Left lung (tissue), 10 donors: ENCODE data around the gene ASXL1. TPM values are rescaled to one million over a fixed set of nuclear protein-coding genes. Genes with fewer than 3 reads are reported as not detected.

ENCODE experiments used
- ATAC-seq: fragments of 200-7000 bp; cut with Tn5 transposase; one replicate; pipeline ENCODE4 v1.9.1; 2020; ENCODE audit warnings: moderate library complexity
- DNase-seq, 4 donors: peaks; one replicate each; pipeline ENCODE4 v3.0.0-alpha.2; 2013 to 2020
- H3K27ac ChIP-seq, 2 donors: fragments of 200-600 bp; sonication (generic) in 1 of 2; one replicate each; pipeline versions ENCODE4 v1.5.0 to v1.8.0; 2020 to 2021
- H3K27me3 ChIP-seq, 2 donors: fragments of 200-600 bp; sonication (generic) in 1 of 2; one replicate each; pipeline versions ENCODE4 v1.5.0 to v1.8.0; 2020 to 2021
- H3K36me3 ChIP-seq, 2 donors: fragments of 200-600 bp; sonication (generic) in 1 of 2; one replicate each; pipeline versions ENCODE4 v1.5.0 to v1.8.0; 2020 to 2021
- H3K4me1 ChIP-seq, 2 donors: fragments of 200-600 bp; one replicate each; pipeline ENCODE4 v1.8.0; 2021
- H3K4me3 ChIP-seq, 2 donors: fragments of 200-600 bp; sonication (generic) in 1 of 2; one replicate each; pipeline versions ENCODE4 v1.5.0 to v1.8.0; 2020 to 2021; ENCODE audit warnings: mild to moderate bottlenecking in 1 of 2
- H3K9me3 ChIP-seq, 2 donors: fragments of 200-600 bp; sonication (generic) in 1 of 2; one replicate each; pipeline versions ENCODE4 v1.5.0 to v1.8.0; 2020 to 2021
- CTCF ChIP-seq, 2 donors: fragments of 200-600 bp; sonication (generic) in 1 of 2; IDR thresholded peaks; one replicate each; pipeline versions ENCODE4 v1.5.0 to v1.8.0; 2021; ENCODE audit warnings: antibody characterized with exemption in 2 of 2
- intact Hi-C, 2 donors: fragments of 100-400 bp; cut with DNase I; formaldehyde crosslinking; loops; one replicate each; pipeline versions ENCODE4 v1.11.2 to v1.14.2; 2022
- polyA plus RNA-seq, 6 donors: library from polyadenylated mRNA; unstranded; fragments of 120-200 nt; gene quantifications; one replicate each; pipeline ENCODE4 v1.2.1, GENCODE V29; 2013; ENCODE audit not compliant: insufficient read length in 6 of 6
- total RNA-seq, 2 donors: library from RNA; stranded (reverse); fragmentation: NEBNext Ultra II Directional; extraction: Animal tissue kit (Norgen Biotek cat#: 25700); gene quantifications; one replicate each; pipeline ENCODE4 v1.2.1, GENCODE V29; 2021
- donor health status: DM: no; HTN: yes; CAD: no.
- donor health status: DM: no; HTN: no; CAD: no.

ASXL1 gene
- total and polyA plus RNA-seq, 8 donors = 51.1 to 90.0 (median 81.1) TPM

- ATAC-seq (no peak), DNase-seq (no peak)
- no peaks in the 10 kb centered on the region for H3K27me3 ChIP-seq
- intact Hi-C loops = no loop called here
- no peak overlapping the region for H3K27ac ChIP-seq
- H3K4me1 ChIP-seq = peaks cover 0 to 30% of the 10 kb centered on the region in 2 donors
- TF ChIP-seq CTCF (IDR thresholded peaks at IDR 0.05) = no peak
- H3K36me3 ChIP-seq = peaks cover 0 to 21% of the 10 kb centered on the region in 2 donors
- H3K4me3 ChIP-seq = no peak overlapping the region
- no peaks in the 10 kb centered on the region for H3K9me3 ChIP-seq
These were observed 32.9 kb downstream of the ASXL1 start for GRCh38 chr20:32391003-32391402.

DNA sequence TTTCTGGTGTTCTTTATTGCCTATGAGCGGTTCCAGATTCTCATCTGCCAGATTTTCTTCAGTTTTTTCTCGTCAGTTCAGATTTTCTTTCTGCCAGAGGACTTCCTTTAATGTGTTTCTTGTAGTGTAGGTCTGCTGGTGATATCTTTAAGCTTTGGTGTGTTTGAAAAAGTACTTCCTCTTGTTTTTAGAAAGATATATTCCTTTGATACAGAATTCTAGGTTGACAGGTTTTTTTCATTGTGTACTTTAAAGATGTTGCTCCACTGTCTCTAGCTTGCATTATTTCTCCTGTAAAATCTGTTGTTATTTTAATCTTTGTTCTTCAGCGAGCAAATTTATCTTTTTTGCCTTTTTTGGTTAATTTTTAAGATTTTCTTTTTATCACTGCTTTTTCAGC, 36.9 kb downstream of the ASXL1 start:
- Histone ChIP-seq H3K27ac (no peak overlapping the region), H3K36me3 (peaks cover 0 to 21% of the 10 kb centered on the region in 2 donors), H3K9me3 (no peaks in the 10 kb centered on the region), H3K27me3 (no peaks in the 10 kb centered on the region), H3K4me1 (peaks cover 0 to 14% of the 10 kb centered on the region in 2 donors), H3K4me3 (no peak overlapping the region)
- TF ChIP-seq CTCF (IDR thresholded peaks at IDR 0.05) = no peak
- no peak for DNase-seq
- ATAC-seq = no peak
- intact Hi-C loops = no loop called here

DNA sequence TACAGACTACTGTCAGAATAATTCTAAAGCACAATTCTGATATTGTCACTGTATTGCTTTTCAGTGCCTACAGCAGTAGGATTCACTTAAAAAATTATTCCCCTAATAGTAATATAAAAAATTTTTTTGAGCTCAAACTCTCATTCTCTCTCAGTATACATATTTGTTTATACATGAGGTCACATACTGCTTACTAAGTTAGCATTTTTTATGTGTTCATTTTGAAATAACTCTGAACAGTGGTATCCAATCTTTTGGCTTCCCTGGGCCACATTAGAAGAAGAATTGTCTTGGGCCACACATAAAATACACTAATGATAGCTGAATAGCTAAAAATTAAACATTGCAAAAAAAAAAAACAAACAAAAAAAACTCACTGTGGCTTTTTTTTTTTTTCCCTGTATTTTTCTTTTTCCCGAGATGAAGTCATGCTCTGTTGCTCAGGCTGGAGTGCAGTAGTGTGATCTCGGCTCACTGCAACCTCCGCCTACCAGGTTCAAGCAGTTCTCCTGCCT, 38.6 kb downstream of the ASXL1 start:
- Histone ChIP-seq H3K27me3 (no peaks in the 10 kb centered on the region), H3K4me3 (no peak overlapping the region), H3K36me3 (peaks cover 0 to 17% of the 10 kb centered on the region in 2 donors), H3K9me3 (no peaks in the 10 kb centered on the region), H3K27ac (no peak overlapping the region), H3K4me1 (no peaks in the 10 kb centered on the region)
- intact Hi-C loops = no loop called here
- no peak for ATAC-seq
- no peak for TF ChIP-seq CTCF (IDR thresholded peaks at IDR 0.05)
- no peak for DNase-seq

DNA sequence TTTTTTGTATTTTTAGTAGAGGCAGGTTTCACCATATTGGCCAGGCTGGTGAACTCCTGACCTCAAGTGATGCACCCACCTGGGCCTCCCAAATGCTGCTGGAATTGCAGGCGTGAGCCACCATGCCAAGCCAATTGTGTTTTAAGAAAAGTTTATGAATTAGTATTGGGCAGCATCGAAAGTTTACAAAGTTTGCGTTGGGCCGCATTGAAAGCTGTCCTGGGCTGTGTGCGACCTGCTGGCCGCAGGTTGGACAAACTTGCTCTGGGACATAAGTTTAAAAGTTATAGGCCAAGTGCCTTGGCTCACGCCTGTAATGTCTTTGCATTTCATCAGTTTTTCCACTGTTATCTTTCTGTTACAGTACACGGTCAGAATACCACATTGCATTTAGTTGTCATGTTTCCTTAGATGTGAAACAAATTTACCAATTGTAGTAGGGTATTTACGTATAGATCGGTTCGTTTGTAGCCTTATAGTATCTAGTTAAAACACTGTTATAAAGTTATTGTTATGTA, 39.5 kb downstream of the ASXL1 start:
- H3K4me1 ChIP-seq = no peaks in the 10 kb centered on the region
- H3K36me3 ChIP-seq = peaks cover 0 to 16% of the 10 kb centered on the region in 2 donors
- no peak for TF ChIP-seq CTCF (IDR thresholded peaks at IDR 0.05)
- DNase-seq (no peak), ATAC-seq (no peak)
- no peaks in the 10 kb centered on the region for H3K9me3 ChIP-seq
- no peaks in the 10 kb centered on the region for H3K27me3 ChIP-seq
- H3K4me3 ChIP-seq = no peak overlapping the region
- intact Hi-C loops = no loop called here
- no peak overlapping the region for H3K27ac ChIP-seq

DNA sequence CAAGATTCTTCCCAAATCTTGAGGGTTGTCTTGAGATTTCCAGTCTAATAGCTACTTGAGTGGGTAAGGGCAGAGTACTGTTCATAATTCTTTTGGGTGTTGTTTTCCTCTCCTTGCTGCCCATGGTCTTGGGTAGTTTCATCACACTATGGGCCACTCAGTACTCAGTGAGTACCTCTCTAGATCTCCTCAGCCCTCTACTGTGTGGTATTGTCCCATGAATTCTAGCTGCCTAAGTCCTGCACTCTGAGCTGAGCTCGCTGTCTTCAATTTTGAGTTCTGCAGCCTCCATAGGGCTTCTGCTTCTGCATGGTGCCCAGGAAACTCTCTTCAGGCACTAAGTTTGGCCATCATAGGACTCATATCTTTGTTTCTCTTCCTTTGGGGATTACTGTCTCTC, 42.3 kb downstream of the ASXL1 start:
- Histone ChIP-seq H3K4me1 (no peaks in the 10 kb centered on the region), H3K4me3 (no peak overlapping the region), H3K9me3 (no peaks in the 10 kb centered on the region), H3K27ac (peak overlapping the region in 1 of 2 donors; percentile 15), H3K36me3 (peaks cover 0 to 5% of the 10 kb centered on the region in 2 donors), H3K27me3 (no peaks in the 10 kb centered on the region)
- no peak for TF ChIP-seq CTCF (IDR thresholded peaks at IDR 0.05)
- intact Hi-C loops = no loop called here
- DNase-seq = no peak
- ATAC-seq = peak; percentile 71
